Left lobe of liver (tissue), 2 donors: Measurements from ENCODE around the gene ZBTB48. TPM values are rescaled to one million over a fixed set of nuclear protein-coding genes. Genes with fewer than 3 reads are reported as not detected.
"Not testable (repeated sequence)": the region's sequence is repeated elsewhere in the genome, so short reads cannot be mapped to it uniquely, and the experiment has no call there.

Experiments
- ATAC-seq: fragments of 200-7000 bp; cut with Tn5 transposase; one replicate; pipeline ENCODE4 v1.9.1; 2020; ENCODE audit warnings: mild to moderate bottlenecking, moderate library complexity
- DNase-seq: peaks from one replicate; pipeline ENCODE4 v3.0.0-alpha.2; 2020; ENCODE audit warnings: low spot score
- total RNA-seq: library from RNA; stranded (reverse); gene quantifications from one replicate; pipeline ENCODE4 v1.2.1, GENCODE V29; 2021
- donor health status: DM: no; HTN: no; CAD: no; lungs with moderate emphysema.
- donor health status: DM: no; HTN: yes; CAD: no.

ZBTB48 gene
- total RNA-seq, 1 donor from 2014 or later: 38.4 TPM

- ATAC-seq (no peak), DNase-seq (no peak)
These were observed 51.3 kb downstream of the ZBTB48 start for GRCh38 chr1:6631058-6631457.

GRCh38 chr1:6632588-6633514, 53.1 kb downstream of the ZBTB48 start:
- ATAC-seq (no peak), DNase-seq (no peak)

- peak; percentile 82 for DNase-seq
These were observed 54.7 kb downstream of the ZBTB48 start for GRCh38 chr1:6634371-6635052.

DNA sequence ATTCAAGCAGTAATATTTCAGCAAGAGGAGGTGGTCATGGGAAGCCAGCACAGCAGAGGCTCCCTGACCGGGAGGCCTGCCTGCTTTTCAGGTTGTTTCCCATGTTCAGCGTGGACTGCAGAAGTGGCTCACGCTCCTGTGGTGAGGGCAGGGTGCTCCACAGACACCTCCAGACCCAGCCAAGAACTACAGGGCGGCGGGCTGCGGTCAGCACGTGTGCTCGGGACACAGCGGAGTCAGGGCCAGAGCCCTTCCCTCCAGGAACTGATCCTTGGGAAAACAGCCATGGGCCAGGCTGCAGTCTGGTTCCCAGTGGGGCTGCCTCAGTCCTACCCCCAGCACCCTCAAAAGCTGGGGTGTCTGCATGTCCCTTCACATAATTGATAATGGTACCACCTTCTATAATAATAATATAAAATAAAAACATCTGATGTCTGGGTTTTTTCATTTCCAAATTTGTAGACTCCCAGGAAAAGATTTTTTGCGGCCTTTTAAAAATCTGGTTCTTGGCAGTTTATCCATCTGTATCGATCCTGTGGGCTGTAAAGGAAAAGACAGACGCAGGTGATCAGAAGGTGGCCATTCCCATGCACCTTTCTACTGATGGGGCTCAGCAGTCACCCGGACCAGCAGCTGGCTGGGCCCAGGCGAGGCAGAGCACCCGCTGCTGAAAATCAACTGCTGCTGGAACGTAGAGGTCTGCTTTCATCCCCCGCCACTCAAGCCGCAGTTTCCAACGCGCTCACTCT, 55.5 kb downstream of the ZBTB48 start:
- no peak for DNase-seq
- ATAC-seq: no peak

More at GRCh38 chr1:6634371-6635052, 54.7 kb downstream of the ZBTB48 start:
- peak; percentile 94 for ATAC-seq

DNA sequence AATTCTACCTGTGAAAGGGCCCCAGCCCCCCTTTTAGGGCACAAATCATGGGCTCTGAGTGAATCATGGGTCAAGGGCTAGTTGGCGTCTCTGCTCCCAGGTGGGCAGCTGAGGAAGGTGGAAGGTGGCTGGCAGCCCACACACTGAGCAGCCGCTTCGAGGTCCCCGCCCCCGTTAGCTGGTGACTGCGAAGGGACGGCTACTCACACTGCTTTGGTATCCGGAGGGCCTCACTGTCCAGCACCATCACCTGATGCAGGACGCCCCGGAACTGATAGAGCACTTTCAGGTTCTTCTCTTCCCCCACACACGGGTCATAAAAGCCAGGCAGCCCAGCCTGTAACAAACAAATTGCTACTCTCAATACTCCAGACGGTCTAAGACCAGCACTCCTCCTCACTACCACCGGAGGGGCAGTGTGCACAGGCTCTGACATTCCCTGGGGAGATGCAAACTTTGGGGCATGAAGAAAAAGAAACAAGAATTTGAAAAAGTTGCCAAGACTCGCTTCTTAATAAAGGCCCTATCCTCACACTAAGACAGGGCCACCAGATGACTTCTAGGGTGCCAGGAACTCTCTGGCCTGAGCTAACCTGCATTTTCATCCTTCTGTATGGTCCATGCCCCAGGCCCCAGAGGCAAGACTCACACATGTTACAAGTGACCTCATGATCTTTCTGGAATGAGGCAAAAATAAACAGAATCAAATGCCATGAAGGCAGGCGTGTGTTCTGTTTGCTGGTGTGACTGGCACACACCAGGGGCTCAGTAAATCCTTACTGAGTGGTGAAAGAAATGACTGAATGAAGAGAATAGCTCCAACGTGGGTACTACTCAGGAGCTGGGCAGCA, 56.3 kb downstream of the ZBTB48 start:
- ATAC-seq (no peak), DNase-seq (no peak)

GRCh38 chr1:6636778-6637177, 57.0 kb downstream of the ZBTB48 start:
- not testable (repeated sequence) for DNase-seq, ATAC-seq

DNA sequence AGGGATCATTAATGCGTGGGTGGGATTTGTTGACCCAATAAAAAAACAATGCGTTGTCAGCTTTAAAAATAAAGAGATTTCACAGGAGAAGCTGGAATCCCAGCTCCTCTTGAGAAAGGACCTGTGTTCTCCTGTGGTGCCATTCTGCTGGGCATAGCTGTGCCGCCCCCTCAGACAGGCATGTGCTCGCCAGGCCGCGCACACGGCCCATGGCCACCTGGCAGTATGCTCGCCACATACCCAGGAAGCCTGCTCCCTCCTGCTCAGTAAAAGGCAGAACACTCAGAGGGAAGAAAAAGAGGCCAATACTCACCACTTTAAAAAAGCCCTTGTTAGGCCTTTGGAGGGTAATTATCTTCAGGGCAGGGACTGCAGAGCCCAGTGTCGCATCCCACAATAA, 58.0 kb downstream of the ZBTB48 start:
- ATAC-seq: no peak
- no peak for DNase-seq

GRCh38 chr1:6638226-6638625, 58.4 kb downstream of the ZBTB48 start:
- no peak for DNase-seq
- ATAC-seq: no peak

Other genes starting within 250 kb of the ZBTB48 start
- 13.2 TPM for gene ACOT7, start 186.2 kb upstream of the ZBTB48 start, total RNA-seq
- gene HES2, start 160.1 kb upstream of the ZBTB48 start, total RNA-seq: 0.13 TPM
- 172 TPM for gene ESPN, start 155.2 kb upstream of the ZBTB48 start, total RNA-seq
- 2.1 TPM for gene TNFRSF25, start 113.8 kb upstream of the ZBTB48 start, total RNA-seq
- gene PLEKHG5, start 88.3 kb upstream of the ZBTB48 start, total RNA-seq: 1.1 TPM
- 11.1 TPM for gene NOL9, start 25.5 kb upstream of the ZBTB48 start, total RNA-seq
- 0.05 TPM for gene TAS1R1, start 24.7 kb upstream of the ZBTB48 start, total RNA-seq
- 20.0 TPM for gene KLHL21, start 22.9 kb downstream of the ZBTB48 start, total RNA-seq
- gene PHF13, start 33.7 kb downstream of the ZBTB48 start, total RNA-seq: 5.5 TPM
- gene THAP3, start 44.9 kb downstream of the ZBTB48 start, total RNA-seq: 9.7 TPM
- 29.5 TPM for gene DNAJC11, start 121.8 kb downstream of the ZBTB48 start, total RNA-seq
- 33.6 TPM for gene CAMTA1, start 205.5 kb downstream of the ZBTB48 start, total RNA-seq